Measurements from ENCODE around the gene RASAL2.

DNA sequence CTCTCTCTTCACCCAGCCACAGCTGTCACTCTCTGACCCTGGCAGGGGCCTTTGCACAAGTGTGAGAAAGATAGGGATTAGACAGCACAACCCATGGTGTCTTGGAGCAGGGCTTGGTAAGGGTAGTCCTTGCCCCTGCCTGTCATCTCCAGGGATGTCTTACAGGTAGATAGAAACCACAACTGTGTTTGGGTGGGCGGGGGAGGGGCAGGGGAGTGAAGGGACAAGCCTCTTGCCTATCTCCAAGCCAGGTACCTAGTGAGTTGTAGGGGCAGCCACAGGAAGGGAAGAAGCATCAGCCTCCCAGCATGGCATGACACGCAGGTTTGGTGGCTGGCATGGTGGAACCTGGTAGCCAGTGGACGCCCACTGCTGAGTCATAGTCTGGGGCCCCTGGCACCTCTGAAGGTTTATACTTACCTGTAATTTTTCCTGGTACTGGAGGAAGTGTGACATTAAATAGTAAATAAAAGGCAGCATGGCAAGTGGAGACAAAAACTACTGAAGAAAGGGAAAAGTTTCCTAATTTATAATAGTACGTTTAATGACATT, 305.3 kb downstream of the RASAL2 start:
- TF ChIP-seq POLR2A (IDR thresholded peaks at IDR 0.05) = no peak
- TF ChIP-seq, protein P1, sequence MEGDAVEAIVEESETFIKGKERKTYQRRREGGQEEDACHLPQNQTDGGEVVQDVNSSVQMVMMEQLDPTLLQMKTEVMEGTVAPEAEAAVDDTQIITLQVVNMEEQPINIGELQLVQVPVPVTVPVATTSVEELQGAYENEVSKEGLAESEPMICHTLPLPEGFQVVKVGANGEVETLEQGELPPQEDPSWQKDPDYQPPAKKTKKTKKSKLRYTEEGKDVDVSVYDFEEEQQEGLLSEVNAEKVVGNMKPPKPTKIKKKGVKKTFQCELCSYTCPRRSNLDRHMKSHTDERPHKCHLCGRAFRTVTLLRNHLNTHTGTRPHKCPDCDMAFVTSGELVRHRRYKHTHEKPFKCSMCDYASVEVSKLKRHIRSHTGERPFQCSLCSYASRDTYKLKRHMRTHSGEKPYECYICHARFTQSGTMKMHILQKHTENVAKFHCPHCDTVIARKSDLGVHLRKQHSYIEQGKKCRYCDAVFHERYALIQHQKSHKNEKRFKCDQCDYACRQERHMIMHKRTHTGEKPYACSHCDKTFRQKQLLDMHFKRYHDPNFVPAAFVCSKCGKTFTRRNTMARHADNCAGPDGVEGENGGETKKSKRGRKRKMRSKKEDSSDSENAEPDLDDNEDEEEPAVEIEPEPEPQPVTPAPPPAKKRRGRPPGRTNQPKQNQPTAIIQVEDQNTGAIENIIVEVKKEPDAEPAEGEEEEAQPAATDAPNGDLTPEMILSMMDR (IDR thresholded peaks at IDR 0.05) = no peak

Data from thyroid gland (tissue), 4 donors.